Duodenal mucosa (tissue), 2 donors: Measurements from ENCODE around the gene NACC2.

Experiments used
- H3K27ac ChIP-seq: one replicate; pipeline ENCODE4 v1.7.0; 2013; ENCODE audit warnings: low read depth, low read length
- H3K27me3 ChIP-seq, 2 donors: one replicate each; pipeline ENCODE4 v1.7.0; 2013; ENCODE audit warnings: low read length in 2 of 2, control low read depth in 1 of 2; ENCODE audit not compliant: insufficient read depth in 2 of 2, control insufficient read depth in 1 of 2
- H3K36me3 ChIP-seq, 2 donors: one replicate each; pipeline ENCODE4 v1.7.0; 2013; ENCODE audit warnings: low read length in 2 of 2, control low read depth in 1 of 2; ENCODE audit not compliant: insufficient read depth in 2 of 2, control insufficient read depth in 1 of 2
- H3K4me1 ChIP-seq, 2 donors: one replicate each; pipeline ENCODE4 v1.7.0; 2013; ENCODE audit warnings: low read length in 2 of 2, control low read depth in 1 of 2; ENCODE audit not compliant: insufficient read depth in 2 of 2, control insufficient read depth in 1 of 2
- H3K4me3 ChIP-seq, 2 donors: one replicate each; pipeline ENCODE4 v1.7.0; 2013; ENCODE audit warnings: low read length in 2 of 2, low read depth in 1 of 2
- H3K9ac ChIP-seq, 2 donors: one replicate each; pipeline ENCODE4 v1.7.0; 2013; ENCODE audit warnings: low read length in 2 of 2, low read depth in 1 of 2
- H3K9me3 ChIP-seq, 2 donors: one replicate each; pipeline ENCODE4 v1.7.0; 2013; ENCODE audit warnings: low read length in 2 of 2, control low read depth in 1 of 2; ENCODE audit not compliant: control insufficient read depth in 1 of 2

NACC2 gene

DNA sequence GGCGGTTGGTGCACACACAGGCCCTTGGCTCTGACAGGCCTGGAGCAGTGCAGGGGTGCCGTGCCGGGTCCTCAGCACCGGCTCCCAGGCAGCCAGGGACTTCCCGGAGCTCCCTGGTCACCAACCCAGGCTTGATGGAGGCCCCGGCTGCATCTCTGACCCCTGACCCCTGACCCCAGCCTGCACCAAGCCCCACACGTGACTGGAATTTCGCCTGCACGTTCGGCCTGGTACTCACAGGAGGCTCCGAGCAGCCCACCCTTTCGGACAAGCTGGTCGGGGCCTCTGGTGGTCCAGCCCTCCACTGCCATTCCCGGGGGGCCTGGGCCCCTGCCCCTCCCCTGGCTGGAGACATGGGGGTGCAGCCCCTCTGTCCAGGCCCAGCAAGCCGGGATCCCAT is 108.5 kb downstream of the NACC2 start:
- H3K27me3 ChIP-seq, result peaks cover 5 to 10% of the 10 kb centered on the region in 2 donors
- H3K4me3 ChIP-seq, result no peak overlapping the region
- H3K9me3 ChIP-seq, result no peaks in the 10 kb centered on the region
- H3K9ac ChIP-seq, result no peak overlapping the region
- no peak overlapping the region for H3K27ac ChIP-seq
- H3K36me3 ChIP-seq, result no peaks in the 10 kb centered on the region
- peaks cover 5 to 12% of the 10 kb centered on the region in 2 donors for H3K4me1 ChIP-seq

DNA sequence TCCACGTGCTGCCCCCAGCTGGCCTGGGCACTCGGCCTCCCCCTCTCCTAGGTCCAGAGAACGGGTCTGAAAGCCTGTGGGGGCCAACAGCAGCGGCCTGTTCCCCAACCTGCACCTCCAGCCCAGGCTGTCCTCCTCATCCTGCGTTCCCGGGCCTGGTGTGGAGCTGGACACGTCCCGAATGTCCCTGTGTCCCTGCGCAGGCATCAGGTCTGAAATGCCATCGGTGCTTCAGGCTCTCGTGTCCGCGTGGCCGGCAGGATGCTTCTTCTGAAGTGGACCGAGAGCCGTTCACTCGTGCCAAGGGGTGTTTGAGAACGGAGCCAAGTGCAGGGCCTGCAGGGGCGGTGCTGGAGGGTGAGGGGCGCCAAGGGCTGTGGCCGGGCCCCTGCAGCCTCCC is 109.2 kb downstream of the NACC2 start:
- H3K27ac ChIP-seq, result no peak overlapping the region
- H3K4me3 ChIP-seq, result no peak overlapping the region
- H3K27me3 ChIP-seq, result peaks cover 5 to 10% of the 10 kb centered on the region in 2 donors
- H3K9ac ChIP-seq, result no peak overlapping the region
- H3K36me3 ChIP-seq, result no peaks in the 10 kb centered on the region
- peaks cover 5 to 12% of the 10 kb centered on the region in 2 donors for H3K4me1 ChIP-seq
- H3K9me3 ChIP-seq, result no peaks in the 10 kb centered on the region

GRCh38 chr9:135985459-135985774 is 109.7 kb downstream of the NACC2 start:
- Histone ChIP-seq H3K4me1 (peaks cover 5 to 11% of the 10 kb centered on the region in 2 donors), H3K27ac (no peak overlapping the region), H3K4me3 (no peak overlapping the region), H3K36me3 (no peaks in the 10 kb centered on the region), H3K27me3 (peaks cover 5 to 10% of the 10 kb centered on the region in 2 donors), H3K9me3 (no peaks in the 10 kb centered on the region), H3K9ac (no peak overlapping the region)

- no peak overlapping the region for H3K27ac ChIP-seq
- no peak overlapping the region for H3K4me3 ChIP-seq
- no peak overlapping the region for H3K9ac ChIP-seq
- H3K36me3 ChIP-seq, result no peaks in the 10 kb centered on the region
- no peaks in the 10 kb centered on the region for H3K4me1 ChIP-seq
- no peaks in the 10 kb centered on the region for H3K9me3 ChIP-seq
- H3K27me3 ChIP-seq, result peaks cover 5 to 10% of the 10 kb centered on the region in 2 donors
Observed at GRCh38 chr9:135984072-135984710, 110.9 kb downstream of the NACC2 start.

- Histone ChIP-seq H3K4me1 (no peaks in the 10 kb centered on the region), H3K9ac (no peak overlapping the region), H3K27ac (no peak overlapping the region), H3K9me3 (no peaks in the 10 kb centered on the region), H3K36me3 (no peaks in the 10 kb centered on the region), H3K4me3 (no peak overlapping the region), H3K27me3 (peaks cover 5 to 14% of the 10 kb centered on the region in 2 donors)
Observed at GRCh38 chr9:135983208-135984071, 111.6 kb downstream of the NACC2 start.

GRCh38 chr9:135982499-135983207 is 112.4 kb downstream of the NACC2 start:
- Histone ChIP-seq H3K27me3 (peaks cover 5 to 14% of the 10 kb centered on the region in 2 donors), H3K27ac (no peak overlapping the region), H3K9me3 (no peaks in the 10 kb centered on the region), H3K4me3 (no peak overlapping the region), H3K4me1 (no peaks in the 10 kb centered on the region), H3K36me3 (no peaks in the 10 kb centered on the region), H3K9ac (no peak overlapping the region)

DNA sequence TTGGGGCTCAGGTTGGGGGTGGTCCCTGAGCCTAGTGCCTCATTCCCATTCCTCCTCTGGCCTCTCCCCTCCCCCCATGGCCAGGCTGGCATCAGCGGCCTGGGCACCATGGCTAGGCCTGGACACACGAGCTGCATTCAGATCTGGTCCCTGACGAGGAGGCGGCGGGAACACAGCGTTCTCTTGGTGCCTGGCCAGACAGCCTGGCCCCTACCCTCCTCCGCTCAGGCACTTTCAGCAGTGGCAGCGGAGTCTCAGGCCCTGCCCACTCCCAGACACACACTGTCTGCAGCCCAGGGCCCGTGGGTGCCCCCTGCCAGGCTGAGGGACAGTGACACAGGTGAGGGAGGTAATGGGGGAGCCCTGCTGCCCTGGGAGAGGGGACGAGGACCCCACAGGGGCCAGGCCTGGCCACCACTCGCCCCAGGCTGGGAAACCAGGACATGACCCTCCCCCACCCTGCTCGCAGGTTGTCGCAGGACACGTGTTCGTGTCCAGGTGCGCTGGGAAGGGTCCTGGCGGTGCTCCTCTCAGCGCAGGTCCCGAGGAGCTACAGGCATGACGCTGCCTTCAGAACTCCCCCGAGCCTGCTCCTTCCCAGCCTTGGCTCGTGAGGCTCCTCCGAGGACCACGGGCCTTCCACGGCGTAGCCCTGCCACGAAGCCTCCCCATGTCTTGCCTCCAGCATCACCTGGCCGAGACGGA is 114.0 kb downstream of the NACC2 start:
- Histone ChIP-seq H3K4me1 (no peaks in the 10 kb centered on the region), H3K4me3 (no peak overlapping the region), H3K9me3 (no peaks in the 10 kb centered on the region), H3K36me3 (no peaks in the 10 kb centered on the region), H3K27me3 (peaks cover 5 to 14% of the 10 kb centered on the region in 2 donors), H3K27ac (no peak overlapping the region), H3K9ac (no peak overlapping the region)

- Histone ChIP-seq H3K4me3 (no peak overlapping the region), H3K4me1 (no peaks in the 10 kb centered on the region), H3K36me3 (no peaks in the 10 kb centered on the region), H3K9ac (no peak overlapping the region), H3K9me3 (no peaks in the 10 kb centered on the region), H3K27me3 (peaks cover 5 to 6% of the 10 kb centered on the region in 2 donors), H3K27ac (no peak overlapping the region)
Observed at GRCh38 chr9:135979547-135980166, 115.4 kb downstream of the NACC2 start.

- Histone ChIP-seq H3K27ac (no peak overlapping the region), H3K9ac (no peak overlapping the region), H3K27me3 (peaks cover 4 to 5% of the 10 kb centered on the region in 2 donors), H3K4me3 (no peak overlapping the region), H3K4me1 (no peaks in the 10 kb centered on the region), H3K36me3 (no peaks in the 10 kb centered on the region), H3K9me3 (no peaks in the 10 kb centered on the region)
Observed at GRCh38 chr9:135978642-135979546, 116.2 kb downstream of the NACC2 start.
